Endothelial cell of umbilical vein (primary cell): Measurements from ENCODE around the gene TTC21B. TPM values are rescaled to one million over a fixed set of nuclear protein-coding genes. Genes with fewer than 3 reads are reported as not detected.

ENCODE experiments used
- BruUV-seq: library from RNA; stranded (reverse); fragments of 400-500 nt; replicated peaks from 2 replicates; lab custom pipeline; 2021; lab: Mats Ljungman, UMichigan
- CTCF ChIA-PET: fragments of 300-600, 350-600 bp; sonication (Branson Sonifier 250); formaldehyde crosslinking; loops from one replicate; lab custom pipeline; 2021; ENCODE audit warnings: antibody characterized with exemption, inconsistent platforms; lab: Charles Lee
- POLR2A ChIA-PET: fragments of 300-600, 350-600 bp; sonication (Branson Sonifier 250); formaldehyde crosslinking; loops from one replicate; lab custom pipeline; 2021; ENCODE audit warnings: antibody characterized with exemption, inconsistent platforms; lab: Charles Lee
- DNase-seq: peaks from one replicate; pipeline ENCODE4 v3.0.0-alpha.2; 2011; ENCODE audit warnings: low read depth, low spot score
- FAIRE-seq: peaks from 2 replicates; lab custom pipeline; 2011; peaks lifted over from hg19 to GRCh38; lab: Jason Lieb, UNC
- H2AFZ ChIP-seq: 2 replicates; pipeline ENCODE4 v1.6.0; 2012; ENCODE audit warnings: low read depth, low read length, control low read depth, inconsistent platforms
- H3K27ac ChIP-seq: 2 replicates; pipeline ENCODE4 v1.5.1; 2011; ENCODE audit warnings: low read depth, mild to moderate bottlenecking, control low read depth, low read length, moderate library complexity; ENCODE audit not compliant: insufficient read depth
- H3K27me3 ChIP-seq, 2 experiments: 2 replicates each; pipeline versions ENCODE4 v1.6.0 to v1.6.1; 2011; ENCODE audit warnings: low read length in 2 of 2, mixed read lengths in 1 of 2; ENCODE audit not compliant: control insufficient read depth in 2 of 2, insufficient read depth in 2 of 2
- H3K36me3 ChIP-seq, 2 experiments: 2 replicates in 1 of 2; 3 replicates in 1 of 2; pipeline ENCODE4 v1.5.1; 2011; ENCODE audit warnings: low read length in 2 of 2, mild to moderate bottlenecking in 1 of 2, moderate library complexity in 1 of 2; ENCODE audit not compliant: control insufficient read depth in 2 of 2, insufficient read depth in 2 of 2; ENCODE audit errors: extremely low read depth in 1 of 2
- H3K4me1 ChIP-seq: 3 replicates; pipeline ENCODE4 v1.5.1; 2011; ENCODE audit warnings: mild to moderate bottlenecking, low read length; ENCODE audit not compliant: control insufficient read depth, insufficient read depth; ENCODE audit errors: extremely low read depth
- H3K4me2 ChIP-seq: 2 replicates; pipeline ENCODE4 v1.6.1; 2011; ENCODE audit warnings: low read length, control low read depth, mixed read lengths; ENCODE audit not compliant: insufficient read depth
- H3K4me3 ChIP-seq, 3 experiments: fragments of 200-600 bp in 1 of 3; sonication (generic), shearing (Covaris generic) in 1 of 3; replicated peaks in 1 of 3; 2 replicates each; pipeline ENCODE4 v1.5.1; 2011 to 2016; ENCODE audit warnings: control low read depth in 3 of 3, low read length in 3 of 3, mild to moderate bottlenecking in 2 of 3, inconsistent platforms in 1 of 3, low read depth in 1 of 3, moderate library complexity in 1 of 3; ENCODE audit not compliant: insufficient read depth in 1 of 3
- H3K79me2 ChIP-seq: 2 replicates; pipeline ENCODE4 v1.6.0; 2012; ENCODE audit warnings: low read length, inconsistent platforms; ENCODE audit not compliant: control insufficient read depth, insufficient read depth
- H3K9ac ChIP-seq: replicated peaks from 2 replicates; pipeline ENCODE3; 2011; ENCODE audit warnings: low read length, control low read depth; ENCODE audit not compliant: insufficient read depth; ENCODE audit errors: extremely low read depth
- H3K9me1 ChIP-seq: replicated peaks from 3 replicates; pipeline ENCODE4 v1.6.0; 2011; ENCODE audit warnings: mild to moderate bottlenecking, low read length; ENCODE audit not compliant: control insufficient read depth, insufficient read depth; ENCODE audit errors: extremely low read depth
- H3K9me3 ChIP-seq: replicated peaks from 2 replicates; pipeline ENCODE4 v1.5.1; 2012; ENCODE audit warnings: low read length, inconsistent platforms; ENCODE audit not compliant: control insufficient read depth, insufficient read depth
- H4K20me1 ChIP-seq: replicated peaks from 2 replicates; pipeline ENCODE3; 2011; ENCODE audit warnings: mild to moderate bottlenecking, low read length; ENCODE audit not compliant: control insufficient read depth, insufficient read depth; ENCODE audit errors: extremely low read depth
- EZH2 ChIP-seq: IDR thresholded peaks from 2 replicates; pipeline ENCODE4 v1.6.1; 2012; ENCODE audit warnings: borderline replicate concordance, low read depth, mild to moderate bottlenecking, moderate library complexity, low read length, inconsistent platforms; ENCODE audit not compliant: severe bottlenecking
- FOS ChIP-seq: IDR thresholded peaks from 2 replicates; pipeline ENCODE4 v1.6.1; 2011; ENCODE audit warnings: mild to moderate bottlenecking, low read length, moderate library complexity, borderline replicate concordance; ENCODE audit not compliant: insufficient read depth
- GATA2 ChIP-seq: IDR thresholded peaks from 2 replicates; pipeline ENCODE4 v1.7.0; 2011; ENCODE audit warnings: low read depth, mild to moderate bottlenecking, moderate library complexity, mixed read lengths, low read length; ENCODE audit not compliant: insufficient read length, insufficient read depth
- JUN ChIP-seq: IDR thresholded peaks from 2 replicates; pipeline ENCODE4 v1.6.1; 2011; ENCODE audit warnings: borderline replicate concordance, low read depth; ENCODE audit not compliant: insufficient read length, insufficient read depth
- MAX ChIP-seq: IDR thresholded peaks from 2 replicates; pipeline ENCODE4 v1.6.1; 2011; ENCODE audit not compliant: insufficient read depth, insufficient read length
- MYC ChIP-seq: IDR thresholded peaks from one replicate; pipeline ENCODE4 v1.6.1; 2011; ENCODE audit warnings: mild to moderate bottlenecking, low read depth, low read length
- POLR2A ChIP-seq: IDR thresholded peaks from 2 replicates; pipeline ENCODE4 v1.6.1; 2012; ENCODE audit warnings: low read depth, mild to moderate bottlenecking, control low read depth, low read length
- POLR2AphosphoS5 ChIP-seq: IDR thresholded peaks from 2 replicates; pipeline ENCODE4 v1.6.1; 2012; ENCODE audit warnings: low read depth, mild to moderate bottlenecking, control low read depth, low read length, moderate library complexity; ENCODE audit not compliant: insufficient read depth
- dilution Hi-C: fragments of 300-500 bp; cut with MboI; formaldehyde crosslinking; loops from one replicate; pipeline ENCODE4 v1.15.0; 2019; ENCODE audit warnings: low sequenced_read_pairs; ENCODE audit not compliant: extremely low pct_ligation_motif_present
- intact Hi-C: fragments of 100-400 bp; cut with micrococcal nuclease; formaldehyde crosslinking; loops from one replicate; pipeline ENCODE4 v1.10.0; 2022
- polyA plus RNA-seq, 4 experiments: library from polyadenylated mRNA; depleted of rRNA in 3 of 4; stranded (reverse) in 3 of 4; unstranded in 1 of 4; fragments of >200 nt; gene quantifications; 2 replicates each; pipeline versions ENCODE4 v1.2.1 to v1.2.3, GENCODE V29; 2011 to 2012; ENCODE audit warnings: missing spikeins in 1 of 4
- total RNA-seq: library from RNA; stranded (reverse); gene quantifications from 2 replicates; pipeline ENCODE4 v1.2.3, GENCODE V29; 2021
- TF ChIP-seq, protein P1 (sequence below), 2 donors: IDR thresholded peaks; 1 replicate in 1 of 2; 2 replicates in 1 of 2; pipeline ENCODE4 v1.5.1; 2011; ENCODE audit warnings: low read length in 2 of 2, mild to moderate bottlenecking in 2 of 2, moderate library complexity in 2 of 2, control low read depth in 1 of 2, inconsistent platforms in 1 of 2, low read depth in 1 of 2; ENCODE audit not compliant: insufficient read depth in 1 of 2; ENCODE audit errors: extremely low read depth in 1 of 2

Gene TTC21B
- total and polyA plus RNA-seq, 2 donors (not counting 3 experiments of a cell fraction or from before 2014, with no cell fraction given): 8.0 to 21.9 TPM

- dilution Hi-C loops (no loop called here), intact Hi-C loops (no loop called here)
- no peak overlapping the region for H3K27ac ChIP-seq
- no peak overlapping the region for H3K9ac ChIP-seq
- H3K4me2 ChIP-seq: no peak overlapping the region
- no peaks in the 10 kb centered on the region for H3K27me3 ChIP-seq
- H3K4me3 ChIP-seq: no peak overlapping the region
- H3K79me2 ChIP-seq: no peaks in the 10 kb centered on the region
- H4K20me1 ChIP-seq: no peaks in the 10 kb centered on the region
- FAIRE-seq (no peak), DNase-seq (no peak)
- CTCF ChIA-PET: interaction anchor here (0.9 kb wide), 2 partner anchors 14 to 29 kb away, joined by 3 read pairs; no protein-coding TSS in a partner anchor
- no peak overlapping the region for H2AFZ ChIP-seq
- H3K36me3 ChIP-seq: peaks cover 0 to 7% of the 10 kb centered on the region in 2 experiments
- POLR2A ChIA-PET: no interaction called here
- TF ChIP-seq GATA2 (no peak), MYC (no peak), POLR2A (no peak), MAX (no peak), JUN (no peak), FOS (no peak), POLR2AphosphoS5 (no peak), EZH2 (no peak)
- TF ChIP-seq, protein P1, sequence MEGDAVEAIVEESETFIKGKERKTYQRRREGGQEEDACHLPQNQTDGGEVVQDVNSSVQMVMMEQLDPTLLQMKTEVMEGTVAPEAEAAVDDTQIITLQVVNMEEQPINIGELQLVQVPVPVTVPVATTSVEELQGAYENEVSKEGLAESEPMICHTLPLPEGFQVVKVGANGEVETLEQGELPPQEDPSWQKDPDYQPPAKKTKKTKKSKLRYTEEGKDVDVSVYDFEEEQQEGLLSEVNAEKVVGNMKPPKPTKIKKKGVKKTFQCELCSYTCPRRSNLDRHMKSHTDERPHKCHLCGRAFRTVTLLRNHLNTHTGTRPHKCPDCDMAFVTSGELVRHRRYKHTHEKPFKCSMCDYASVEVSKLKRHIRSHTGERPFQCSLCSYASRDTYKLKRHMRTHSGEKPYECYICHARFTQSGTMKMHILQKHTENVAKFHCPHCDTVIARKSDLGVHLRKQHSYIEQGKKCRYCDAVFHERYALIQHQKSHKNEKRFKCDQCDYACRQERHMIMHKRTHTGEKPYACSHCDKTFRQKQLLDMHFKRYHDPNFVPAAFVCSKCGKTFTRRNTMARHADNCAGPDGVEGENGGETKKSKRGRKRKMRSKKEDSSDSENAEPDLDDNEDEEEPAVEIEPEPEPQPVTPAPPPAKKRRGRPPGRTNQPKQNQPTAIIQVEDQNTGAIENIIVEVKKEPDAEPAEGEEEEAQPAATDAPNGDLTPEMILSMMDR (IDR thresholded peaks at IDR 0.05; ENCODE audit: extremely low read depth in 1 of 2, insufficient read depth in 1 of 2, low read depth in 1 of 2, low read length in 2 of 2): no peak
- no peaks in the 10 kb centered on the region for H3K9me3 ChIP-seq
- peaks cover 15% of the 10 kb centered on the region for H3K4me1 ChIP-seq
- no TSS peak for BruUV-seq
- peaks cover 2% of the 10 kb centered on the region for H3K9me1 ChIP-seq
These were observed 50.2 kb downstream of the TTC21B start for GRCh38 chr2:165903406-165903805.
